LHCN-M2 (cell line): ENCODE results near the gene TSEN2. TPM values are rescaled to one million over a fixed set of nuclear protein-coding genes. Genes with fewer than 3 reads are reported as not detected.

Experiments
- DNase-seq: peaks from one replicate; pipeline ENCODE4 v3.0.0-alpha.2; 2012; ENCODE audit warnings: low read depth
- total RNA-seq: library from RNA; depleted of rRNA; stranded (reverse); fragments of >200 nt; gene quantifications from 2 replicates; pipeline ENCODE4 v1.2.3, GENCODE V29; 2014

TSEN2 gene
- total RNA-seq, 1 experiment from 2014 or later = 17.9 TPM

GRCh38 chr3:12549971-12550760 lies 65.9 kb downstream of the TSEN2 start:
- DNase-seq = no peak

GRCh38 chr3:12553921-12554391 lies 69.7 kb downstream of the TSEN2 start:
- DNase-seq = peak; percentile 56

GRCh38 chr3:12556314-12556689 lies 72.0 kb downstream of the TSEN2 start:
- no peak for DNase-seq

- peak; percentile 86 for DNase-seq
These were observed 72.6 kb downstream of the TSEN2 start, which contains the start of gene MKRN2 for GRCh38 chr3:12556690-12557472. Gene MKRN2, plus strand, starts transcription at chr3:12557087. Its CDS starts 64 bp downstream, at chr3:12557151.

- no peak for DNase-seq
These were observed 73.3 kb downstream of the TSEN2 start for GRCh38 chr3:12557473-12558100.

- no peak for DNase-seq
These were observed 74.4 kb downstream of the TSEN2 start for GRCh38 chr3:12558706-12559105.

GRCh38 chr3:12559520-12559919 lies 75.2 kb downstream of the TSEN2 start:
- no peak for DNase-seq

GRCh38 chr3:12560505-12561190 lies 76.4 kb downstream of the TSEN2 start:
- no peak for DNase-seq

- no peak for DNase-seq
These were observed 77.1 kb downstream of the TSEN2 start for GRCh38 chr3:12561397-12561796.

GRCh38 chr3:12562451-12562850 lies 78.2 kb downstream of the TSEN2 start:
- DNase-seq = no peak

GRCh38 chr3:12566976-12567375 lies 82.7 kb downstream of the TSEN2 start:
- no peak for DNase-seq

GRCh38 chr3:12568747-12569146 lies 84.5 kb downstream of the TSEN2 start:
- DNase-seq = no peak

- no peak for DNase-seq
These were observed 85.6 kb downstream of the TSEN2 start for GRCh38 chr3:12569836-12570235.

GRCh38 chr3:12571986-12572385 lies 87.7 kb downstream of the TSEN2 start:
- no peak for DNase-seq

- no peak for DNase-seq
These were observed 89.9 kb downstream of the TSEN2 start for GRCh38 chr3:12574131-12574530.

- no peak for DNase-seq
These were observed 90.4 kb downstream of the TSEN2 start for GRCh38 chr3:12574661-12575060.

- no peak for DNase-seq
These were observed 93.1 kb downstream of the TSEN2 start for GRCh38 chr3:12577379-12577778.

- DNase-seq = no peak
These were observed 94.5 kb downstream of the TSEN2 start for GRCh38 chr3:12578742-12579141.

- DNase-seq = no peak
These were observed 95.2 kb downstream of the TSEN2 start for GRCh38 chr3:12579456-12579855.

- DNase-seq = peak; percentile 37
These were observed 95.6 kb downstream of the TSEN2 start for GRCh38 chr3:12579905-12580304.

GRCh38 chr3:12582730-12583129 lies 98.5 kb downstream of the TSEN2 start:
- DNase-seq = no peak
